DMS153 (cell line): ENCODE data around the gene ARL15.

Experiments used
- DNase-seq: peaks from one replicate; lab custom pipeline; 2025; lab: John Stamatoyannopoulos, UW

Gene ARL15

GRCh38 chr5:54282876-54283275, 27.5 kb downstream of the ARL15 start:
- no peak for DNase-seq

DNA sequence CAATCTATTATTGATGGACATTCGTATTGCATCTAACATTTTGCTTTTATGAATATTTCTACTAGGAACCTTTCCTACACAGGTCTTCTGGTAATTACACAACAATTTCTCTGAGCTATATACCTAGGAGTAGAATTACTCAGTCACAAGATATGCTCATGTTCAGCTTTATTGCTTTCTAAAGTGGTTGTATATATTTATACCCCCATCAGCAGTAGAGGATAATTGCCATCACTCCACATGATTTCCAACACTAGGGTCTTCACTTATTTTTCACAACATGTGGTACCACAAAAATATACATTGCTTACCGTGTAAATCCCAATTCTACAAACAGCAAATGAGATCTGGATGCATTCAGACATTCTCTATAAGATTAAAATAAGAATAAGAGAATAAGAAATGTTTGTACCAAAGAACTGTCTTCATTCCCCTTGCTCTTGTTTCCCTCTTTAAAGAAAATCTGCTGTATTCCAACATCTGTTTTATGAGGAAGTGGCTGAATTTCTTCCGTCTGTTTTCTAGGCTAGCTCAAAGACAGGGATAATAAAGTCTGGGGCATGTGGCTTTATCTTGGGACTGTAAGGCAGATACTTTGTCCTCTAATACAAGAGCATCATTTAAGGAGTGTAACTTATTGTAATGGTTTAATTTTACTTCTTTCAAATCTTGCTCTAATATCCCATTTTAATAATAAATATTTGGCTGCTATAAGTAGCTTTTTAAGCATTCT, 28.2 kb downstream of the ARL15 start:
- no peak for DNase-seq

DNA sequence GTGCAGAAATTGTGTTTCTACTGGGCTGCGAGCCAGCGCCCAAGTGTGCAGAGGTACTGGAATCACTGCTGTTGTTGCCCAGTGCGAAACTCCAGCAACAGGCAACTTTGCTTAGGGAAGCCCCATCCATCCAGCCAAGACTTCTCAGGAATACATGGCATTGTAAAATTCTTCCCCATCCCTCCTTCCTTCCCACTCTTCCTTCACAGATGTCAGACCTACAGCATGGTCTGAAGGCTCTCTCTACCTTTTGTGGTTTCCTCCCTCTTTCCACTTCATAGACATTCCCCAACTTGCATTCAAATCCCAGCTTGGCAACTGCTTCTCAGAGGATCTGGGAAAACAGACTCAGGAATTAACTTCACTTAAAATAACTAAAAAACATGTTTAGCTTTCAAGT, 30.4 kb downstream of the ARL15 start:
- no peak for DNase-seq

DNA sequence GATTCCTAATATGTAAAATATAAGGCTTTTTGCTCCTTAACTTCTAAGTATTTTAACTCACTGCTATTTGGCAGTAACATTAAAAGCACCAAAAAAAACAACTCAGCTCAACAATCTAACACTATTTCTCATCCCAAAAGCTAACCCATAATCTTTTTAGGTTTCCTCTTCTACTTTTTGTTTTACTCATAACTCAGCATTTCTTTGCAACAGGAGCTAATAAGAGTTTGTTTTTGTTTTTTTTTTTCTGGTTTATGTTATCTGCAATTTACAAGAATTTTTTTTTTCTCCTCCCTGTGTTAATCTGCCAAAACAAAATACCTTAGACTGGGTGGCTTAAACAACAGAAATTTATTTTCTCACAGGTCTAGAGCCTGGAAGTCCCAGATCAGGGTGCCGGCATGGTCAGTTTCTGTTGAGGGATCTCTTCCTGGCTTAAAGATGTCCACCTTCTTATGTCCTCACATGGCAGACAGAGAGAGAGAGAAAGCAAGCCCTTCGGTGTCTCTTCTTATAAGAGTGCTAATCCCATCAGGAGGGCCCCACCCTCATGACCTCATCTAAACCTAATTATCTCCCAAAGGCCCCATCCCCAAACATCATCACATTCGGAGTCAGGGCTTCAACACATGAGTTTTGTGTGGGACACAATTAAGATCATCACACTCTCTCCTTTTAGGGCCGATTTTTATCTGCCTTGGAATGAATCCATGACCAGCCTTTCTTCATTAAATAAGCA, 31.2 kb downstream of the ARL15 start:
- no peak for DNase-seq

GRCh38 chr5:54278036-54278830, 32.1 kb downstream of the ARL15 start:
- DNase-seq = no peak

- DNase-seq = no peak
These were observed 34.3 kb downstream of the ARL15 start for GRCh38 chr5:54276048-54276447.

- no peak for DNase-seq
These were observed 35.0 kb downstream of the ARL15 start for GRCh38 chr5:54275361-54275760.

DNA sequence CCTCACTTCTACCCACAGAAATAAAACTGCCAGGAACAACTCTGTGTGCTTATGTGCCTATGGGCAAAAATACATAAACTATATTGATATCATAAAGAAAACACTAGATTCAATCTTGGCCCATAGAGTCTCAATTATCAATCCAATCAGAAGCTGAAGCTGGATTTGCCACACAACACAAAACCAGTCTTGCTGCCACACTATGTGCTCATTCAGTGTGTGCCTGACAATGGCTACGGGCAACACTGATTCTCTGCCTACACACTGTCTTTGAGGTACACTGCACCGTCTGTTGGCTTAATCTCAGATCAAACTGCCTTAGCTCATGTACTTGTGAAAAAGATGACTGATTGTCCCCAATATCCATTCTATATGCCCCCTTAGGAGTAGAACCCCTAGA, 35.4 kb downstream of the ARL15 start:
- DNase-seq = no peak

GRCh38 chr5:54273715-54274114, 36.7 kb downstream of the ARL15 start:
- no peak for DNase-seq

- DNase-seq = no peak
These were observed 37.6 kb downstream of the ARL15 start for GRCh38 chr5:54272746-54273145.

DNA sequence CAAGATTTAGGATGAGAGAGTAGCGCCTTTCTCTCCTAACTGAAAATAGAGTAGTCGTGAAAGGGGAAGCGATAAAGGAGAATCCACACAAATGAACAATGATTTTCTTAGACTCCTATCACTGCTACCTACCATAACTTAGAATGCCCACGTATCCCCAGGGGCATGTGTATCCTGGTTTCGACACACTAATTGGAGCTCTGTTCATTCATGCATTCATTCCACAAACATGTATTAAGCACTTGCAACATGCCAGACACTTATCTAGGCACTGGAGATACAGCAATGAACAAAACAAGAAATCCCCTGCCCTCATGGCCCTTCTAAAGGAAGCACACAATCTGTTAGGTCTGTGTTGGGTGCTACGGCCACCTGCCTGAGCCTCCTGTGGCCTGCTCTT, 40.0 kb downstream of the ARL15 start:
- no peak for DNase-seq

DNA sequence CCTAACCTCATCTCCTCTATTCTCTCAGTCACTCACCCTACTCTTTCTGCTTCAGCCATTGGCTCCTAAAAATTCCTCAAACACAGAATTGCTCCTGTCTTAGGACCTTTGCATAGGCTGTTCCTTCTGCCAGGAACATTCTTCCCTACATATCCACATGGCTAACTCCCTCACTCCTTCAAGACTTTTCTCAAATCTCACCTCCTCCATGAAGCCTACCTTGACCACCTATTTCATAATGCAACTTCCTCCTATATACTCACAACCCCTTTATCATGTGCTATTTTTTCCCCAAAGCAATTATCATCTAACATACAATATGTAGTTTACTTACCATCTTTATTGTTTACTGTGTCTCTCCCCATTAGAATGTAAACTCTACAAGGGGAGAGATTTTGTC, 45.8 kb downstream of the ARL15 start:
- no peak for DNase-seq

GRCh38 chr5:54263447-54263846, 46.9 kb downstream of the ARL15 start:
- DNase-seq = no peak

GRCh38 chr5:54261596-54261995, 48.8 kb downstream of the ARL15 start:
- no peak for DNase-seq

- DNase-seq = no peak
These were observed 50.4 kb downstream of the ARL15 start for GRCh38 chr5:54259981-54260380.

GRCh38 chr5:54259090-54259489, 51.3 kb downstream of the ARL15 start:
- DNase-seq = no peak

DNA sequence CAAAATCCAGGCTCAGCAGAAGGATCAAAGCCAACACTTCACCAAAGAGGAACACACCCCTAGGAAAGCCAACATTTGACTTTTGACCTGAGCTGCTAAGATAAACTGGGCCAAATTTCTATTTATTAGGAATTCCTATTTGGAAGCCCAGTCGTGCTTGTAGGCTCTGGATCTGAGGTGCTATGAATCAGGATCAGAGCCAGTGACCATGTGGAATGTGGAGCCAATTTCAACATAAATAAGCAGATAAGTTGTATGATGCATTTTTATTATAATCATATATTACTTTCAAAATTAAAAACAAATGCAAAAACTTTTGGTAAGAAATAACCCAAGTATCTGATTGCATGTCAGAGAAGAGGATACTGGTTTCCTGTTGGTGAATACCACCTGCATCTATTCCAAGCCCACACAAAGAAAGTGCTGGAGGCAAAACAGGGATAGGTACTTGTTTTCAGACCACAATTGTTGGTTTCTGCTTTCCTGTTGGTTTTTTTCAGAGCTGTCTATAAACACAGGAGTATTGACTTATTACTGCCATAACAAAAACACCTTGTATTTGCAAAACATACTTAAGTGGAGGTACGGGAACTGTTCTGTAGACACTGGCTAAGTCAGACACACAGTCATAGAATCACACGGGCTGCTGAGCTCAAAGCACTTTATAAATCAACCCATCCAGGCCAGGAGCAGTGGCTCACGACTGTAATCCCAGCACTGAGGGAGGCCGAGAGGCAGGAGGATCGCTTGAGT, 52.8 kb downstream of the ARL15 start:
- peak; percentile 87 for DNase-seq

GRCh38 chr5:54254482-54255198, 55.7 kb downstream of the ARL15 start:
- no peak for DNase-seq

DNA sequence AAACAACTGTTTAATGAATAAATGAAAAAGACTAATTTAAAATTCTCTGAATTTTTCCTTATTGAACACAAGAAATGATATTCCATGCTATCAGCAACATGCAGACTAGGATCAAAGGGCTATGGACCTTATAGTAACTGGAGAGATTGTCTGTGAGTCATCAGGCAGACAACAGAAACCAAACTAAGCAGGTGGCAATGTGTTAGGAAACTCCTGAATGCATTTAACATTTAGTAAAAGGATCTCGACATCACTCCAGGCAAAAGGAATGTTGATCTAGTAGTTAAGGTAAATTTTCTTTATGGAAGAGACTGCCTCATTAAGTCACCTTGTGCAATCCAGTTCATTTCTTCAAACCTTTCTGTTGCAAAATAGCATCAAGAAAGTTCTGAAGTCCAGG, 58.4 kb downstream of the ARL15 start:
- no peak for DNase-seq

DNA sequence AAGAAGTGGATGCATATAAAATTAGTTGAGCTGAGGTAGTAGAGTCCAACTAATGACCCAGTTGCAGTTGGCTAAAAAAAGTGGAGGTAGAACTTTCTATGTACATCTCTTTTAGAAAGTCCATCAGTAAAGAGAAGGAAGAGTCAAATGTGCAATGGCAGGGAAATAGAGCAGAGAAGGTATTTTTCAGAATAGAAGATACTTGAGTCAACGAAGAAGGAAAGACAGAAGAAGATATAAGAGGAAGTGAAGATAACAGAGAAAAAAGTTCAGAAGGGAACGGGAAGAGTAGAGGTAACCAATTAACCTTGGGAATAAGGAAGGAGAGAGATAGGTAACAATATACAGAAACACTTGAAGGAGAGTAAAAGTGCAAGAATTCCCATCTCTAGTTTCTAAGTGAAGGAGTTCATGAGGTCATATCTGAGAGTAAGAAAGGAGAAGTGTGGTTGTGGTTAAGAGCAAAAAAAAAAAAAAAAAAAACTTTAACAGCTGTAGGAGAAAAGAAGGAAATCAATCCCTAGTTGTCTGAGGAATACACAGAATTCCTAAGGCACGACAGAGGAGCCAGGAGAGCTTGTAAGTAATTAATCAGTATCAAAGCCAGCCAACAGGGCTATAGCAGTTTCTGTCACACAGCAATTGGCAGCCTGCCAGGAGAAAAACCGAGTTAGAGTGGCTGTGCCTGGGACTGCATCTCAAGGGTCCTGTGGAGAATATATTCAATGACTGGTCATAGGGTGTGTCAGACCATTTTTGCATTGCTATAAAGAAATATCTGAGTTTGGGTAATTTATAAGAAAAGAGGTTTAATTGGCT, 61.0 kb downstream of the ARL15 start:
- no peak for DNase-seq

GRCh38 chr5:54247226-54247625, 63.1 kb downstream of the ARL15 start:
- no peak for DNase-seq
